ENCODE results near the gene NTN1.

Gene NTN1

DNA sequence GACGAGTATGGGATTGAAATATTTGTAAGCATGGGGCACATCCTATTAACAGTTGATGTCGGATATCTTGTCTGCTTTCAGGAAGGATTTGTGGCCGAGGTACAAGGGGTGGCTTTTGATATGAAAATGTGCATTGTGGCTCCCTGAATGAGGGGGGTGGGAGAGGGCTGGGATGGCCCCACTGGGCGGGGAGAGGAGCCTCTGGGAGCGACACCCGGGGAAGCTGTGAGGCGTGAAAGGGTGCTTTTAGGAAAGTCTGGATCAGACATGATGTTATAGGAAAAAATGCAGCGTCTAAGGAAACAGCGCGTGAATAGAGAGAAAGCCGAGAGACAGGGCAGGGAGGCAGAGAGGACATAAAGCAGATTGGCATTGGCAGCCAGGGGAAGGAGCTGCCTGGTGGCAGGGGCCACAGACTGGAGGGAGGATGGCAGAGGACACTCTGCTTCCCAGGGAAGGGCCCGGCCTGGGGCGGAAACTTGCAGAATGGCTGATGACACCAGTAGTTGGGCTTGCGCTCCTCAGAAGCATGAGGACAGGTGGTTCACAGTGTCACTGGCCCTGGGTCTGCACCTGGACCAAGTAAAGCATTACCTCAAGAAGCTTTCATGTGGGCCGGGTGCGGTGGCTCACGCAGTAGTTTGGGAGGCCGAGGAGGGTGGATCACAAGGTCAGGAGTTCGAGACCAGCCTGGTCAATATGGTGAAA, 95.7 kb downstream of the NTN1 start:
- no peak for DNase-seq (ENCODE audit: low read depth)
- no peak overlapping the region for H3K4me3 ChIP-seq (ENCODE audit: control insufficient read depth, low read depth, low read length)
- TF ChIP-seq CTCF (IDR thresholded peaks at IDR 0.05; ENCODE audit: control insufficient read depth, insufficient read depth, low read depth, low read length, missing control alignments) = no peak

DNA sequence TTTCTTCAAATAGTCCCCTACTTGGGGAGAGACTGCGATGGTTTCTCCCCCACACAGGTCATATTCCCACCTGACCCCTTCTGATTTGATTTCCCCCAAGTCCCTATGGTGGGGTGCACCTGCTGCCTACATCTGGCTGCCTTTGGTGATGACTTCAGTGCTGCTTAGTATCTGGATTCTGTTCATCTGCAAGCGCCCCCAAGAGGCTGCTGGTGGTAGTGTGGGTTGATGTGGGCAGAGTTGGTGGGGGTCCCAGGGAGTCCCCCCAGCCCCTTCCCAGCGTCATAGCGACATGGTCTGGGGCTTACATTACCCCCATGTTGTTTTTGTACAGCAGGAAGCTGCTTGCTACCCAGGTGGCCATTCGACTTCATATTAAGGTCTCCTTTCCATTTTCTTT, 99.2 kb downstream of the NTN1 start:
- no peak overlapping the region for H3K4me3 ChIP-seq (ENCODE audit: control insufficient read depth, low read depth, low read length)
- TF ChIP-seq CTCF (IDR thresholded peaks at IDR 0.05; ENCODE audit: control insufficient read depth, insufficient read depth, low read depth, low read length, missing control alignments) = no peak
- DNase-seq (ENCODE audit: low read depth) = no peak

GRCh38 chr17:9121186-9121820, 100.0 kb downstream of the NTN1 start:
- H3K4me3 ChIP-seq (ENCODE audit: control insufficient read depth, low read depth, low read length) = no peak overlapping the region
- TF ChIP-seq CTCF (IDR thresholded peaks at IDR 0.05; ENCODE audit: control insufficient read depth, insufficient read depth, low read depth, low read length, missing control alignments) = no peak

DNA sequence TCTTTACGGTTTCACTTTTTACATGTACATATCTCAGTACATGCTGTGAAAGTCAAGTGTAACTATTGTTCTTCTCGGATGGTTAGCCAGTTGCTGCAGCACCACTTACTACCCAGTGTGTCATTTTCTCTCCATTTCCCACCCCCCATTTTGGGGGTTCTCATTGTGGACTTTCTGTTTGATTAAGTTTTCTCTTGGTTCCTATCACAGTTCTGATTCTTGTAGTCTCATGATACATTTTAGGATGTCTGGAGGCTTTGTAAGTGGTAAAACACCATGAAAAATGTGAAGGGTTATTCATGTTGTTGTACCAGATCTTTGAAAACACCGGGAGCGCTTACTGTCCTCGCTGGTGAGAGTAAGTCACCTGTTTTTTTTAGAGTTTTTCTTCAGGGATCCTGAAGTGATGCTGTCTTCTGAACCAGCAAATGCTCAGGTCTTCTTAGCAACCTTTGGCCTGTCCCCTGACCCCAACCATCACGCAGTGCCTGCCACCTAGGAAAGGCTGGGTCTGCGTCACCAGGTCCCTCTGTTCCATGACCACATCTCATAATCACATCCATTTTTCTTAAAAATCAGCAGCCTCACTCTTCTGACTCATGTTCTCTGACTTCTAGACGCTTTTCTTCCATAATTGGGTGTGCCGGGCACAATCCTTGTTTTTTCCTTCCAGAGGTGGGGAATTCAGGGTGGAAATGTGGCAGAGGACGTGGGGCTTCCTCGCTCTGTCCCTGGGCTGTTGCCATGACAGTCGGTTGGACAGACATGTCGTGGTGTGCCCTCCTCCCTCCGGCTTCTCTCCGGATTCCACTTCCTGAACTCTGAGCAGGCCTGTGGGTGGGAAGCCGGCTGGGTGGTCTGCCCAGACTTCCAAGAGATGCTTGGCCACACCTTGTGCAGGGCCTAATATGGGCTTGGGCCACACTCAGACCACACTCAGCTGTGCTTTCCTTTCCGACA, 102.6 kb downstream of the NTN1 start:
- H3K4me3 ChIP-seq (ENCODE audit: control insufficient read depth, low read depth, low read length) = no peak overlapping the region
- no peak for DNase-seq (ENCODE audit: low read depth)
- TF ChIP-seq CTCF (IDR thresholded peaks at IDR 0.05; ENCODE audit: control insufficient read depth, insufficient read depth, low read depth, low read length, missing control alignments) = no peak

More at GRCh38 chr17:9121186-9121820, 100.0 kb downstream of the NTN1 start:
- DNase-seq (ENCODE audit: low read depth) = no peak

DNA sequence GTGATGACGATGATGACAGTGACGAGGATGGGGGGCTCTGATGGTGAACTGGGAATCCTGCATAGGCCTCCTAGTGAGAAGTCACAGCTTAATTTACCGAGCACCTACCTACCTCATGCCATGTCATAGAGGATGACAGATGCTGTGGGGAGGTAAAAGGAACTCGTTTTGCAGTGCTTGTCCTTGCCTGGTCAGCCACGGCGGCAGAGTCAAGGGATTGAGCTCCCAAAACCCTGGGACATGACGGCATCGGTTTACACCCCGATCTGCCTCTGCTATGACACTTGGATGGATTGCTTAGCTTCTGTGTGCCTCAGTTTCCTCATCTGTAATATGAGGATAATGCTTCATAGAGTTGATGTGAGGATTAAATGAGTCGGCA, 103.2 kb downstream of the NTN1 start:
- no peak for TF ChIP-seq CTCF (IDR thresholded peaks at IDR 0.05; ENCODE audit: control insufficient read depth, insufficient read depth, low read depth, low read length, missing control alignments)
- no peak overlapping the region for H3K4me3 ChIP-seq (ENCODE audit: control insufficient read depth, low read depth, low read length)
- no peak for DNase-seq (ENCODE audit: low read depth)

GRCh38 chr17:9125722-9126121, 104.4 kb downstream of the NTN1 start:
- DNase-seq (ENCODE audit: low read depth) = no peak
- TF ChIP-seq CTCF (IDR thresholded peaks at IDR 0.05; ENCODE audit: control insufficient read depth, insufficient read depth, low read depth, low read length, missing control alignments) = no peak
- no peak overlapping the region for H3K4me3 ChIP-seq (ENCODE audit: control insufficient read depth, low read depth, low read length)
